Measurements from ENCODE around the gene ZNF835.

ZNF835 gene

DNA sequence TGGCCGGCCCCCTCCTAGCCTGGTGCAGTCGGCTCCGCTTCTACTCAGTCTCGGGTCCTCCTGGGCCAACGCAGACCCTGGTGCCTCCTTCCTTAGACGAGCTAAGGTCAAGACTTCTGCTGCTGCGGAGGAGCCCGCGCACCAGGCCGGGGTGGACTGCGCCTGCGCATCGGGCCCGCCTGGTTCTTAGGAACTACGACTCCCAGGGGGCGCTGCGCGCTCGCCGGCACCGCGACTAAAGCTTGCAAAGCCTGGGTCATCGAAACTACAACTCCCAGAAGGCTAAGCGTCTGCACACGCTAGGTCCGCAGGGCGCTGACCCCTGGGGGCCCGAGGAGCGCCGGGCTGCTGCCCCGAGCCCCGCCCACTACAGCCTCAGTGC, at the start of gene ZNF835:
Gene ZNF835 (minus strand): TSS at position 145 of the 382 bp plus-strand sequence. CDS start 6,559 bp downstream, outside the sequence.
- no peaks in the 10 kb centered on the region for H3K27me3 ChIP-seq (ENCODE audit: control insufficient read depth in 1 of 2, insufficient read depth in 2 of 2, low read length in 2 of 2)
- H3K4me3 ChIP-seq (ENCODE audit: low read depth in 1 of 2, low read length in 2 of 2), result peak within 1 kb of the TSS; percentile 70 to 76
- H3K4me1 ChIP-seq (ENCODE audit: control insufficient read depth in 1 of 2, insufficient read depth in 2 of 2, low read length in 2 of 2), result peaks cover 0 to 11% of the 10 kb centered on the region in 2 donors
- no peak within 1 kb of the TSS for H3K27ac ChIP-seq (ENCODE audit: low read depth, low read length)
- no peaks in the 10 kb centered on the region for H3K36me3 ChIP-seq (ENCODE audit: control insufficient read depth in 1 of 2, insufficient read depth in 2 of 2, low read length in 2 of 2)
- H3K9me3 ChIP-seq (ENCODE audit: control insufficient read depth in 1 of 2, low read length in 2 of 2), result peaks cover 29 to 46% of the 10 kb centered on the region in 2 donors
- H3K9ac ChIP-seq (ENCODE audit: low read depth in 1 of 2, low read length in 2 of 2), result peak within 1 kb of the TSS; percentile 49 to 66

DNA sequence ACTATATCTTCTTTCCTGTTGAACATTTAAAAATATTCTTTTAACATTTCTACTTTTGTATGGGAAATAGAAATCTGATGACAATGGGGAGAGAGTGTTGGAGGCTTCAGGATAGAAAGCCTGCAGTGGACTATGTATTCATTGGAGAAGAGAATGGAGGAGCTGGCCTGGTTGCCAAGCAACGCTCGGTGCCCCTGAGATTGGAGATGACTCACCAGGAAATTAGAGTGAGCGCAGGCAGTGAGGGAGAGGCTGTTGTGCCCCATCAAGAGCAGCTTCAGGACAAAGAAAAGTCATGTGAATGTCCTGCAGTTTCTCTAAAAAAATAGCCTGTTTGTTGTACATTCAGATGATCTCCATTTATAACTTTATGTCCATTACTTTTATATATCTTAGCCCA, 48.7 kb upstream of the ZNF835 start:
- Histone ChIP-seq H3K27me3 (ENCODE audit: control insufficient read depth in 1 of 2, insufficient read depth in 2 of 2, low read length in 2 of 2) (no peaks in the 10 kb centered on the region), H3K4me3 (ENCODE audit: low read depth in 1 of 2, low read length in 2 of 2) (no peak overlapping the region), H3K4me1 (ENCODE audit: control insufficient read depth in 1 of 2, insufficient read depth in 2 of 2, low read length in 2 of 2) (no peaks in the 10 kb centered on the region), H3K9ac (ENCODE audit: low read depth in 1 of 2, low read length in 2 of 2) (no peak overlapping the region), H3K9me3 (ENCODE audit: control insufficient read depth in 1 of 2, low read length in 2 of 2) (peaks cover 15 to 21% of the 10 kb centered on the region in 2 donors), H3K27ac (ENCODE audit: low read depth, low read length) (no peak overlapping the region), H3K36me3 (ENCODE audit: control insufficient read depth in 1 of 2, insufficient read depth in 2 of 2, low read length in 2 of 2) (no peaks in the 10 kb centered on the region)

DNA sequence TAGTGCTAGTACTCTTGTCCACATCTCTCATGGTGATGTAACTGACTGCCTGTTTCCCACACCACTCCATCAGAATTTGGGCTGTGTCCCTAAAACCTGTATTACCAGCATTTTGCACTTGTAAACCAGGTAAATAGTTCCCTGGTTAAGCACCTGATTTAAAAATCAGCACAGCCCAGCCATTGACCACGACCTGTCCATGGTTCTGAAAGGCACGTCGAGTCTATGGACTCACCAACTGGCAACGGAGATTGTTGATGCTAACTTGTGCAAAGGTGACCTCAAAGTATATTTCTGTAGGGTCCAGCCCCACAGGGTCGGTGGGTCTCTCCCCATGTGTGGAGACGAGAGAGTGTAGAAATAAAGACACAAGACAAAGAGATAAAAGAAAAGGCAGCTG, 46.7 kb upstream of the ZNF835 start:
- no peaks in the 10 kb centered on the region for H3K4me1 ChIP-seq (ENCODE audit: control insufficient read depth in 1 of 2, insufficient read depth in 2 of 2, low read length in 2 of 2)
- H3K27ac ChIP-seq (ENCODE audit: low read depth, low read length), result no peak overlapping the region
- H3K4me3 ChIP-seq (ENCODE audit: low read depth in 1 of 2, low read length in 2 of 2), result no peak overlapping the region
- peaks cover 7 to 15% of the 10 kb centered on the region in 2 donors for H3K9me3 ChIP-seq (ENCODE audit: control insufficient read depth in 1 of 2, low read length in 2 of 2)
- no peaks in the 10 kb centered on the region for H3K36me3 ChIP-seq (ENCODE audit: control insufficient read depth in 1 of 2, insufficient read depth in 2 of 2, low read length in 2 of 2)
- H3K27me3 ChIP-seq (ENCODE audit: control insufficient read depth in 1 of 2, insufficient read depth in 2 of 2, low read length in 2 of 2), result no peaks in the 10 kb centered on the region
- H3K9ac ChIP-seq (ENCODE audit: low read depth in 1 of 2, low read length in 2 of 2), result no peak overlapping the region

DNA sequence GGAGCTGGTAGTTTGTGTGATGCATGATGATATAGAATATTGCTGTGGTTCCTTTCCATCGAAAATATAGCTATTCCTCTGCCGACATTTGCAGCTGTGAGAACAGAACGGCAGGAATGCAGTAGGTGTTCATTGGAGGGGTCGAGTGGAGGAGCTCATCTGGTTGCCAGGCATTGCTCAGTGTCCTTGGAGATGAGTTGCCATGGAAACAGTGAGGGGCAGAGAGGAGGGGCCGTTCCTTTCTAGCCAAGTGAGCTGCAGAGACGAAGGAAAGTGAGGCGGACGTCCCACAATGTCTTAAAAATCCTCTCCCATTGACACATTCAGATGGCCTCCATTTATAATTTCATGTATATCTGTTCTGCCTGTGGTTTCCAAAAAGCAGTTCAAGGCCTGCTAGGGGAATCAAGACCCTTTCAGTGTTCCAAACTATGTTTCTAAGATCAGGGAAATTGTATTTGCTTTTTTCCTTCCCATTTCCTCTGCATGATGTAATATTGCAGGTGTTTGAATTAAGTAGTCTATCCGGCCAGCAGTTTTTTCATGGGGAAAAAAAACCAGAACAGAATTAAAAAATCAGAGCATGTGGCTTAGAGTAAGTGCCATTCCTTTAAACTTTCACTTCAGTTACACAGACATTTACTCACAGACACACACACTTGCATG, 41.2 kb upstream of the ZNF835 start:
- Histone ChIP-seq H3K9me3 (ENCODE audit: control insufficient read depth in 1 of 2, low read length in 2 of 2) (peaks cover 2 to 7% of the 10 kb centered on the region in 2 donors), H3K27me3 (ENCODE audit: control insufficient read depth in 1 of 2, insufficient read depth in 2 of 2, low read length in 2 of 2) (no peaks in the 10 kb centered on the region), H3K4me1 (ENCODE audit: control insufficient read depth in 1 of 2, insufficient read depth in 2 of 2, low read length in 2 of 2) (no peaks in the 10 kb centered on the region), H3K36me3 (ENCODE audit: control insufficient read depth in 1 of 2, insufficient read depth in 2 of 2, low read length in 2 of 2) (no peaks in the 10 kb centered on the region), H3K9ac (ENCODE audit: low read depth in 1 of 2, low read length in 2 of 2) (no peak overlapping the region), H3K27ac (ENCODE audit: low read depth, low read length) (no peak overlapping the region), H3K4me3 (ENCODE audit: low read depth in 1 of 2, low read length in 2 of 2) (no peak overlapping the region)

DNA sequence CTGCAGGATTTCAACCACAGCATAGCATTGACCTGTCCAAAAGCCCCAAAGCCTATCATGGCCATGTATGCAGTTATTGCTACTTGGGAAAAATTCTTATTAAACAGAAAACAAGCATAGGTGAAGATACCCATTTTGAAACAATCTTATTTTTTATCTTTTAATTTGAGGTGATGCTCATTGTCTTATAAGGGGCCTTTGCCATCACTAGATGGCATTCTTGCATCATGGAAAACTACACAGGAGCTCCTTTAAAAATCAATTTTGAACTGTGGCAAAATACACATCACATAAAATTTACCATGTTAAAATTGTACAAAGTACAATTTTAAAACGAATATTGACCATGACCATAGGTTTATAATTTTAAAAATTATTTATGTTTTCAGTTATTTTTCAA, 38.9 kb upstream of the ZNF835 start:
- H3K4me3 ChIP-seq (ENCODE audit: low read depth in 1 of 2, low read length in 2 of 2), result no peak overlapping the region
- no peaks in the 10 kb centered on the region for H3K27me3 ChIP-seq (ENCODE audit: control insufficient read depth in 1 of 2, insufficient read depth in 2 of 2, low read length in 2 of 2)
- H3K27ac ChIP-seq (ENCODE audit: low read depth, low read length), result no peak overlapping the region
- H3K9me3 ChIP-seq (ENCODE audit: control insufficient read depth in 1 of 2, low read length in 2 of 2), result peaks cover 8 to 15% of the 10 kb centered on the region in 2 donors
- H3K4me1 ChIP-seq (ENCODE audit: control insufficient read depth in 1 of 2, insufficient read depth in 2 of 2, low read length in 2 of 2), result no peaks in the 10 kb centered on the region
- H3K36me3 ChIP-seq (ENCODE audit: control insufficient read depth in 1 of 2, insufficient read depth in 2 of 2, low read length in 2 of 2), result no peaks in the 10 kb centered on the region
- H3K9ac ChIP-seq (ENCODE audit: low read depth in 1 of 2, low read length in 2 of 2), result no peak overlapping the region

DNA sequence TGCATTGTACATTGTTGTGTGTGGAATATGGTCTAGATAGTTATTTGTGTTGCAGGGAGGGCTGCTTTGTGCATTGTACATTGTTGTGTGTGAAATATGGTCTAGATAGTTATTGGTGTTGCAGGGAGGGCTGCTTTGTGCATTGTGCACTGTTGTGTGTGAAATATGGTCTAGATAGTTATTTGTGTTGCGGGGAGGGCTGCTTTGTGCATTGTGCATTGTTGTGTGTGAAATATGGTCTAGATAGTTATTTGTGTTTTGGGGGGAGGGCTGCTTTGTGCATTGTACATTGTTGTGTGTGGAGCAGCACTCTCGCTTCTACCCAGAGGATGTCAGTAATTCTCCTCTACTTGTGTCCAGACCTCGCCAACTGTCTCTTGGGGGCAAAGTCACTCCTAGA, 36.3 kb upstream of the ZNF835 start:
- H3K27ac ChIP-seq (ENCODE audit: low read depth, low read length), result no peak overlapping the region
- peaks cover 16 to 21% of the 10 kb centered on the region in 2 donors for H3K9me3 ChIP-seq (ENCODE audit: control insufficient read depth in 1 of 2, low read length in 2 of 2)
- no peak overlapping the region for H3K4me3 ChIP-seq (ENCODE audit: low read depth in 1 of 2, low read length in 2 of 2)

DNA sequence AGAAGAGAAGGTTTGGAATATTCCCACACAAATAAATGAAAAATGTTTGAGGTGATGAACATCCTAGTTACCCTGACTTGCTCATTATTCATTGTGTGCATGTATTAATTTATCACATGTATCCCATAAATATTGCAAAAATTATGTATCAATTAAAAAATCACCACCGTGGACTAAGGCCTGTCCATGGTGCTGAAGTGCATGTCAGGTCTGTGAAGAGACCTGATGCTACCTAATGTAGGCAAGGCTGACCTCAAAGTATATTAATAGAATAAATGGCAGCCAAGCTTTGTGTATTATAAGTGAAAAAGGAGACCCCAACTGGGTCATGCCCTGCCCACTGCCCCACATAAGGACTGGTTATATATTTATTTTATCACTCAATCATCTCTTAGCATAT, 34.4 kb upstream of the ZNF835 start:
- Histone ChIP-seq H3K27me3 (ENCODE audit: control insufficient read depth in 1 of 2, insufficient read depth in 2 of 2, low read length in 2 of 2) (no peaks in the 10 kb centered on the region), H3K9ac (ENCODE audit: low read depth in 1 of 2, low read length in 2 of 2) (no peak overlapping the region), H3K27ac (ENCODE audit: low read depth, low read length) (no peak overlapping the region), H3K9me3 (ENCODE audit: control insufficient read depth in 1 of 2, low read length in 2 of 2) (peaks cover 16 to 24% of the 10 kb centered on the region in 2 donors), H3K36me3 (ENCODE audit: control insufficient read depth in 1 of 2, insufficient read depth in 2 of 2, low read length in 2 of 2) (no peaks in the 10 kb centered on the region), H3K4me3 (ENCODE audit: low read depth in 1 of 2, low read length in 2 of 2) (no peak overlapping the region), H3K4me1 (ENCODE audit: control insufficient read depth in 1 of 2, insufficient read depth in 2 of 2, low read length in 2 of 2) (no peaks in the 10 kb centered on the region)

More for the DNA sequence above, 36.3 kb upstream of the ZNF835 start:
- Histone ChIP-seq H3K9ac (ENCODE audit: low read depth in 1 of 2, low read length in 2 of 2) (no peak overlapping the region), H3K4me1 (ENCODE audit: control insufficient read depth in 1 of 2, insufficient read depth in 2 of 2, low read length in 2 of 2) (no peaks in the 10 kb centered on the region), H3K27me3 (ENCODE audit: control insufficient read depth in 1 of 2, insufficient read depth in 2 of 2, low read length in 2 of 2) (no peaks in the 10 kb centered on the region), H3K36me3 (ENCODE audit: control insufficient read depth in 1 of 2, insufficient read depth in 2 of 2, low read length in 2 of 2) (no peaks in the 10 kb centered on the region)

DNA sequence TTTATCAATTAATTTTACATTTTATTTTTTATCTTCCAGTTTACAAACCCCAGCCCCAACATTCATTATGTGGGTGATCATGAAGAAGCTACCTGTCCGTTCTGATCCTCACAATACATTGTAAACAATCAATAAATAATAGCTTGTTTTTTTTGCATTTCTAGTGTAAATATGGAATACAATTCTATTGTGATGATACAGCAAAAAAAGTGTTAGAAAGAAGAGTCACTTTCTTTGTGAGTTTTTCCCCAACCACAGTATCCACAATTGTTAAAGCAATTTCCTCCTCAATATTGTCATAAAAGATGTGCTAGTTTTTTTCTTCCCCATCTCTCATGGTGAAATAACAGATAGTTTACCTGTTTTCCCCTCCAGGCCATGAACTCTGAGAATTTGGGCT, 30.3 kb upstream of the ZNF835 start:
- Histone ChIP-seq H3K4me1 (ENCODE audit: control insufficient read depth in 1 of 2, insufficient read depth in 2 of 2, low read length in 2 of 2) (no peaks in the 10 kb centered on the region), H3K36me3 (ENCODE audit: control insufficient read depth in 1 of 2, insufficient read depth in 2 of 2, low read length in 2 of 2) (no peaks in the 10 kb centered on the region), H3K9ac (ENCODE audit: low read depth in 1 of 2, low read length in 2 of 2) (no peak overlapping the region), H3K27me3 (ENCODE audit: control insufficient read depth in 1 of 2, insufficient read depth in 2 of 2, low read length in 2 of 2) (no peaks in the 10 kb centered on the region), H3K4me3 (ENCODE audit: low read depth in 1 of 2, low read length in 2 of 2) (no peak overlapping the region), H3K9me3 (ENCODE audit: control insufficient read depth in 1 of 2, low read length in 2 of 2) (peaks cover 12 to 22% of the 10 kb centered on the region in 2 donors), H3K27ac (ENCODE audit: low read depth, low read length) (no peak overlapping the region)

DNA sequence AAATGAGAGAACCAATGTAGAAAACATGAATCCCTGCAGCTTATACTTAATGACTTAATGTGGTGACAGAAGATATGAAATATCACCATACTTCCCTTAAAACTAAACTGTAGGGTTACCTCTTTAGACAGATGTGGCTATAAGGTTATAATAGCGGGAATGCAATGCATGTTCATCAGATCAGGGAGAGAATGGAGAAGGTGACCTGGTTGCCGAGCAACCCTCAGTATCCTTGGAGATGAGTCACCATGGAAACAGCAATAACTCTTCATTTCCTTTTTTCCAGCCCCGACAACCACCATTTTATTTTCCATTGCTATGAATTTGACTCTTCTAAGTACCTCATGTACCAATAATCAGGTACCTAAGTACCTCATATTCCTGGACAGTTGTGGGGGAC, 28.0 kb upstream of the ZNF835 start:
- Histone ChIP-seq H3K9me3 (ENCODE audit: control insufficient read depth in 1 of 2, low read length in 2 of 2) (peaks cover 9 to 27% of the 10 kb centered on the region in 2 donors), H3K27ac (ENCODE audit: low read depth, low read length) (no peak overlapping the region), H3K4me3 (ENCODE audit: low read depth in 1 of 2, low read length in 2 of 2) (no peak overlapping the region), H3K4me1 (ENCODE audit: control insufficient read depth in 1 of 2, insufficient read depth in 2 of 2, low read length in 2 of 2) (no peaks in the 10 kb centered on the region), H3K36me3 (ENCODE audit: control insufficient read depth in 1 of 2, insufficient read depth in 2 of 2, low read length in 2 of 2) (no peaks in the 10 kb centered on the region), H3K27me3 (ENCODE audit: control insufficient read depth in 1 of 2, insufficient read depth in 2 of 2, low read length in 2 of 2) (no peaks in the 10 kb centered on the region), H3K9ac (ENCODE audit: low read depth in 1 of 2, low read length in 2 of 2) (no peak overlapping the region)

DNA sequence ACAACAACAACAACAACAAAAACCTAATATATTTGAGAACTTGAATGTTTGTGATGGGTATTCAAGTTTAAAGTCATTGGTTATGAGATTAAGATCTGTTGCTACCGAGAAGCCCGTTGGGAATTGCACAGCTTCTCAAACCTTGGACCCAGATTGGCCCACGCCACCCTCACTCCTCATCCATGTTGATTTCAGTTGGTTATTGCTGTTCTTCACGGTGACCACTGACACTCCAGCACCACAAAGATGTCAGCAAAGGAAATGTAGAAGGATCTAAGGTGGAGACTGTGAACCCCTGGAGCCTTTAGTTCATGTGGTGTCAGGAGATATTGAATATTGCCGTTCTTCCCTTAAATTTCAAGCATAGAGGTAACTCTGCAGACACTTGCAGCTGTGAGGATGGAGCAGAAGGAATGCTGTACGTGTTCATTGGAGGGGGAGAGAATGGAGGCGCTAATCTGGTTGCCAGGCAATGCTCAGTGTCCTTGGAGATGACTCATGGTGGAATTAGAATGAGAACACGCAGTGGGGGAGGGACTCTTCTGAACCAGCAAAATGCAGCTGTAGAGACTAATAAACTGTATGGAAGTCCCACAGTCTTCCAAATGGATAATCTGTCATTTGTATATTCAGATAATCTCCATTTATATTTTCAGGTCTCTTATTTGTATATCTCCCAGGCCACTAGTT, 20.8 kb upstream of the ZNF835 start:
- Histone ChIP-seq H3K4me3 (ENCODE audit: low read depth in 1 of 2, low read length in 2 of 2) (no peak overlapping the region), H3K36me3 (ENCODE audit: control insufficient read depth in 1 of 2, insufficient read depth in 2 of 2, low read length in 2 of 2) (no peaks in the 10 kb centered on the region), H3K4me1 (ENCODE audit: control insufficient read depth in 1 of 2, insufficient read depth in 2 of 2, low read length in 2 of 2) (no peaks in the 10 kb centered on the region), H3K27ac (ENCODE audit: low read depth, low read length) (no peak overlapping the region), H3K9me3 (ENCODE audit: control insufficient read depth in 1 of 2, low read length in 2 of 2) (peaks cover 28 to 39% of the 10 kb centered on the region in 2 donors), H3K27me3 (ENCODE audit: control insufficient read depth in 1 of 2, insufficient read depth in 2 of 2, low read length in 2 of 2) (no peaks in the 10 kb centered on the region), H3K9ac (ENCODE audit: low read depth in 1 of 2, low read length in 2 of 2) (no peak overlapping the region)
